HG03575 (cell line): Measurements from ENCODE around the gene PRKG1.

Experiments used
- ATAC-seq: cut with Tn5 transposase; IDR thresholded peaks from one replicate; pipeline ENCODE4 v1.9.1; 2021; ENCODE audit not compliant: unreplicated experiment, insufficient number of reproducible peaks, low FRiP score; ENCODE audit errors: extremely low read depth

PRKG1 gene

DNA sequence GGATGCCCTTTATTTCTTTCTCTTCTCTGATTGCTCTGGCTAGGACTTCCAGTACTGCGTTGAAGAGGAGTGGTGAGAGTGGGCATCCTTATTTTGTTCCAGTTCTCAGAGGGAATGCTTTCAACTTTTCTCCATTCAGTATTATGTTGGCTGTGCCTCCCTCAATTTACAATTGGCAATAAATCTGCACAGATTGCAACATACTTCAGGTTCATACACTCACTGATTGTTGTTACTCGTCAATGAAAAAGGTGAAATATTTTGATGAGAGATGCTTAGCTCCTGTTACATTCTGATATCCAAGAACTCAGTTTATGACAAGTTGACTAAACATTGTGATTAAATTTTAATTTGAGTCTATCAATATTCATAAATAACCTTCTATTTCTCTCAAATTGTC, 1201.9 kb downstream of the PRKG1 start:
- ATAC-seq: no peak

DNA sequence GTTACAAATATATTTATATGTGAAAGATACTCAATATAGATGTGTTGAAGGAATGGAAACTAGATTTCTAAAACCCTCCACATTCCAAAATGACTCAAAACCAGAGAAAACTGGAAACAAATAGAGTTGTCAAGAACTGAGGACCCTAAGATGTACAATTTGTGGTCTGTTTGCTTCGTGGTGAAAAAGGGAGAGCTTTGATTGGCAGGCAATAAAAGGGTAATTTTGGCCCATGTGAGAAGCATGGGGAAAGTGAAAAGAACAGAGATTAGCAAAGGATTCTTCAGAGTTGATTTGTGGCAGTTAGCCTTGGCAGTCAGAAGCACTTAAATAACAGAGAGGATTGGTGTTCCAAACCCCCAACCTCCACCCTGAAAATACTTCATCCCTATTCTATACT, 1202.7 kb downstream of the PRKG1 start:
- ATAC-seq: no peak

DNA sequence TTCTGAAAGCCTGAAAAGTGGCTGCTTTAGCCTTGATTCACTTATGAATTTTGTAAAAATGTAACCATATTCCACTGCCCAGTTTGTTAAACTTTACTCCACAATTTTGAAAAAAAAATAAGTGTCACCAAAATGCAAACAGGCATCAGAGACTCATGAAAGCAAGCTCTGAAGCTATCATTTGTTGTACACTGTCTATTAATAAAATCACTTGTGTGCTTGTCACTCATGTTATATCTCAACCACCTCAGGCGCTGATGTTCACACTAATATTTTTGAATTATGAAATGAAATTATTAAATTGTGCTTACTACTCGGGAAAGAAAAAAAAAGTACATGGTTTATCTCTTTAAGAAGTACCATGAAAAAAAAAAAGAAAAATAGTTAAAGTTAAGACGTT, 1205.3 kb downstream of the PRKG1 start:
- ATAC-seq: no peak

DNA sequence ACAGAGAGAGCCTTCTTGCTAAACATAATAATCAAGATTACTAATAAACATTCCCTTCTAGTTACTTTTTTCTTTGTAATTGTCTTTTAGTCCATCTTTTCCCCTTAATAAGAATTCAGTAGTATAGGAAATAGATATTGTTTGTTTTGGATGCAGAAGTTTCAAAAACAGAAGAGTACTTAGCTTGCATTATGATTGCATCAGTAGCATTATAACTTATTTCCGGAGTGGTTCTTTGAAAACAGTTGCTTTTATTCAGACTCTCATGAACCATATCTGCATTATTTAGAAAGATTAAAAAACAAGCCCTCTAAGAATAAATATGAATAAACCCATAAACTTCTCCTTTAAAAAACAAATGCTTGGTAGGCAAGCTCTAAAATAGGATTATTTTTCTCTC, 1205.8 kb downstream of the PRKG1 start:
- ATAC-seq: no peak

DNA sequence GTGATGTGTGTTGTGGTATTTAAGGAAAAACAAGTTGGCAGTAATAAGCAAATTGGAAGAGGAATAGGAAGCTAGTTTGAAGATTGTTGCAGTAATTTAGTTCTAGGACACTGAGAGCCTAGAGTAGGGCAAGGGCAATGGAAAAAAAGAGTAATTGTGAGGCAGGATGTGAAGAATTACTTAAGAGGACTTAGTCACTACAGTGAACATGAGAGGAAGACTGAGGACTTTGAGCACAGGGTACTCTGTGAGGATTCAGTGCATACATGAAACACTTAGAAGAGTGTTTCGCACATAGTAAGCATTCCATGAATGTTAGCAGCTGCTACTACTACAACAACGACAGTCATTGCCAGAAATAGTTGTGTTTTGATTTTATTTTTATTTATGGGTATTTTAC, 1208.9 kb downstream of the PRKG1 start:
- no peak for ATAC-seq

DNA sequence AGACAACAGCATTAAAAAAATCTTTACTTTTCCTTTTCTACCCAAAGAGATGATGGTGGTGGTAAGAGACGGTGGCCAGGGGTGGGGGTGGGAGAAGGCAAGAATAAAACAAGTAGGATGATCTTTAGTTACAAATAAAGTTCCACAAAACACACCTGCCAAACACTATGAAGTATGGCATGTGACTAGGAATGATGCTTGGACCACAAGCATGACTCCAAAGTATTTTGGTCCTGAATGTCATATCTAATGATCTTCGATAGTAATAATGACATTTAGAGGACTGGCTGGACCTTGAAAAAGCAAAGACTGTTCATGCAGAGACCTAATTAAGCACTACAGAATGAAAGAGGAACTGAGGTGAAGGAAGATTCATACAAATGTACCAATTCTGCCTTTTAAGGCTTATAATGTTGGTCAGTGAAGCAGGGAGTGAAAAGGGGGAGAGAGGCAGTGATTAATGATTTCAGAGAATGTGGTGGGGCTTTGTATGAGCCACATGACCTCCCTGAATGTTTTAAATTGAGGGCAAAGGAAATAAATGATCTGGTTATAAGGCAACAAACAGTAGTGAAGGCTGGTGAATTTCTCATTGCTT, 1210.2 kb downstream of the PRKG1 start:
- ATAC-seq: no peak

DNA sequence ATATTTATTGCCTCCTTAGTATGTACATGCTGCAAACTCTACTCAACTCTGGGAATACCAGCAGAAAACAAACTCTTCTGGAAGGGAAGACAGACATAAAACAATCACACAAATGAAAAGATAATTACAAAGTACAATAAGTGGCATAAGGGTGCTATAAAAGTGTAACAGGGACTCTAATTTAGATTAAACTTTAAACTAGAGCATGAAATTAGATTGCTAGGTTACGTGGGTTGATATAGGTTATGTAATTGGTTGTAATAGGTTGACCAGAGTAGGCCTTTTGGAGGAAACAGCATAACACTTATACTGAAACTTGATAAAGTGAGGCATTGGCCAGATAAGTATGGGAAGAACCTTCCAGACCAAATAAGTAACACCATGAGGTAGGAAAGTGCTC, 1213.6 kb downstream of the PRKG1 start:
- ATAC-seq: no peak

GRCh38 chr10:52297747-52298146, 1223.5 kb downstream of the PRKG1 start:
- ATAC-seq: no peak

DNA sequence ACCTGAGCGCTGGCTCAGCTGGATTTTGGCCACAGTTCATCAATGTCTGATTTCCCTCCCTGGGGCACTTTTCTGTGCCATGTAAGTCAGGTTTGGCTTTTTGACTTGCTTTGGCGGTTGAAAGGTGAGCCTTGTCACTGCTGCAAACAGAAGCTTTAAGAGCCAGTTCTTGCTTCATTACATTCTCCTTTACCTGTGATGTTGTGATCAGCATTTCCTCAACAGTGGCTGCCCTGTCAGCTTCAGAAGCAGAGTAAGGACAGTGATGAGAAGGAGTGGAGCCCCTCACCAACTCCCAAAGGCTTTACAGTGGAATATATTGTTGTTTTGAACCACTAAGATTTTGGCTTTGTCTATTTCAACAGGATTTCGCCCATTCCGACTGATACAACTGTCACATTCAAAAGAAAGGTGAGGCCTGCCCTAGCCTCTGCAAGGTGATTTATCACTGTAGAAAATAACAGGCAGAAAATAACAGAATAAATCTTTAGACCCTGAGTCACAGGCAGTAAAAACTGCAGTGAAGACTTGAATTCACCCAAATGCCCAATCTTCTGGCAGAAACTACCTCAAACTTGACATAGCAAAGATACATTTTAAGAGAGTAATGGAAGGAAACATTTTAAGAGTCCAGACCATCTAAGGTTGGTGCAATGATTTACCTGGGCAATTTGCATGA, 1226.5 kb downstream of the PRKG1 start:
- no peak for ATAC-seq

DNA sequence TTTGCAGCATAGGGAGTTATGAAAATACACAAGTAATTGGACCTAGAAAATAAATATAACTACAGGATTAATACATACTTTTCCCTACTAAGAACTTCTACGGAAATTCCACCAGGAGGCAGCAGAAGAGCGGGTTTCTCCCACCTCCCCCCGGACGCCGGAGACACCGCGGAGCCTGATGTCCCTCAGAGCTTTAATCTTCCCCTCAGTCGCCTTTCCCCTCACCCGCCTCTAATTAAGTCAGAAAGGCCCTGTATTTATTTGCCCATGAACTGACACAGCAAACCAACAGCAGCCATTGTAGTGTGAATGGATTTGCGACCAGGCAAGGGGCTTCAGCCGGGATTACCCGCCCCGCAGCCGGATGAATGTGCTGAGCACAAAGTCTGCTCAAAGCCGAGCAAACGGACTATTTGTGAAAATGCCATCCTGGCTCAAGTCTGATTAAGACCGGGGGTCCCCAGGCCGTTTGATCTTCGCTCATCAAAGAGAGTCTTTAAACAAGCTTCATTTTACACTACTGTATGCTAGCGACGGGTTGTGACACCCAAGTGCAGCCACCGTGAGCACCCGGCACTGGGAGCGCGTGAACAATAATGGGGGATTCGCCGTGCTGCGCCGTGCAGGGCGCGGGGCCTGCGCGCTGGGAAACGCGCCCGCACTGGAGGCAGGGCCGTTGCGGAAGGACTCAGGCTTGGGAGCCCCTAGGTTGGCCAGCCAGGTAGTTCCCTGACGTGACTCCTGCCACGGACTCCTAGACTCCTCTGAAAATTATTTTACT, 1234.2 kb downstream of the PRKG1 start:
- no peak for ATAC-seq

- ATAC-seq: no peak
These were observed 1238.6 kb downstream of the PRKG1 start for GRCh38 chr10:52312942-52313255.

- ATAC-seq: no peak
These were observed 1239.1 kb downstream of the PRKG1 start for GRCh38 chr10:52313256-52313932.

DNA sequence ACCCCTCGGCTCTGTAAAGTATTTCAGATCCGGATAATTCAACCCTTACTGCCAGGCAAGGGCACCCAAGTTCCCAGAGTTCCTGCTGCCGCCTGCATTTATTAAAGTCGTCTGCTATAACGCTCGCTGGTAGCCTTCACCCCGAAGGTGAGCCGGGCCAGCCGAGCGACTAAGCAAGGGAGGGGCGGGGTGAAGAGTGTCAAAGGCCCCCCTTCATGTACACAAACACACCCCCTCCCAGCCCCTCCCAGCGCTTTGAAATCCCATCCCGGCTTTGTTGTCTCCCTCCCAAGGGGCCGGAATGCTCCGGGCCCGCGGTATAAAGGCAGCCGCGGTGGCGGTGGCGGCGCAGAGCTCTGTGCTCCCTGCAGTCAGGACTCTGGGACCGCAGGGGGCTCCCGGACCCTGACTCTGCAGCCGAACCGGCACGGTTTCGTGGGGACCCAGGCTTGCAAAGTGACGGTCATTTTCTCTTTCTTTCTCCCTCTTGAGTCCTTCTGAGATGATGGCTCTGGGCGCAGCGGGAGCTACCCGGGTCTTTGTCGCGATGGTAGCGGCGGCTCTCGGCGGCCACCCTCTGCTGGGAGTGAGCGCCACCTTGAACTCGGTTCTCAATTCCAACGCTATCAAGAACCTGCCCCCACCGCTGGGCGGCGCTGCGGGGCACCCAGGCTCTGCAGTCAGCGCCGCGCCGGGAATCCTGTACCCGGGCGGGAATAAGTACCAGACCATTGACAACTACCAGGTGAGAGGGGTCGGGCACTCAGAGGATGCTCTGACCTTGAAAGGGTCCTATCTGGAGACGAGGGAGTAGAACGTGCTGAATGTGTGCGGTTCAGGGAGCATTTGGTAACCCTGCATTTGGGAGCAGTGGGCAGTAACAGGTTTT, 1239.9 kb downstream of the PRKG1 start, which contains the start of gene DKK1:
Gene DKK1, plus strand, starts transcription at position 349 of the 889 bp plus-strand sequence. Its CDS starts 154 bp downstream, at position 503.
- ATAC-seq: no peak

- ATAC-seq: no peak
These were observed 1240.7 kb downstream of the PRKG1 start for GRCh38 chr10:52314822-52315552.

- ATAC-seq: no peak
These were observed 1241.7 kb downstream of the PRKG1 start for GRCh38 chr10:52316001-52316400.

DNA sequence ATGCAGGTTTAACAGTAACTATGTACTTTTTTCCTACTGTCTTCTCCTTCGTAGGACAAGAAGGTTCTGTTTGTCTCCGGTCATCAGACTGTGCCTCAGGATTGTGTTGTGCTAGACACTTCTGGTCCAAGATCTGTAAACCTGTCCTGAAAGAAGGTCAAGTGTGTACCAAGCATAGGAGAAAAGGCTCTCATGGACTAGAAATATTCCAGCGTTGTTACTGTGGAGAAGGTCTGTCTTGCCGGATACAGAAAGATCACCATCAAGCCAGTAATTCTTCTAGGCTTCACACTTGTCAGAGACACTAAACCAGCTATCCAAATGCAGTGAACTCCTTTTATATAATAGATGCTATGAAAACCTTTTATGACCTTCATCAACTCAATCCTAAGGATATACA, 1242.2 kb downstream of the PRKG1 start:
- no peak for ATAC-seq

- ATAC-seq: no peak
These were observed 1243.9 kb downstream of the PRKG1 start for GRCh38 chr10:52318136-52318701.
